Smooth muscle cell (in vitro differentiated cells): Measurements from ENCODE around the gene PRKACG. TPM values are rescaled to one million over a fixed set of nuclear protein-coding genes. Genes with fewer than 3 reads are reported as not detected.

Experiments used
- DNase-seq: peaks from one replicate; lab custom pipeline; 2025; ENCODE audit not compliant: unreplicated experiment; lab: John Stamatoyannopoulos, UW
- H2AFZ ChIP-seq: fragments of 200-600 bp; sonication (generic); 2 replicates; pipeline ENCODE4 v1.6.0; 2016; ENCODE audit warnings: antibody characterized with exemption, low read depth, mild to moderate bottlenecking
- H3F3A ChIP-seq: fragments of 200-600 bp; sonication (generic); 2 replicates; pipeline ENCODE4 v1.6.0; 2017; ENCODE audit warnings: antibody characterized with exemption, low read depth
- H3K27ac ChIP-seq: fragments of 200-600 bp; sonication (generic); 2 replicates; pipeline ENCODE4 v1.5.1; 2016; ENCODE audit warnings: low read depth, mild to moderate bottlenecking
- H3K27me3 ChIP-seq: fragments of 200-600 bp; sonication (generic); 2 replicates; pipeline ENCODE4 v1.6.1; 2016; ENCODE audit warnings: low read depth, mild to moderate bottlenecking
- H3K36me3 ChIP-seq: fragments of 200-600 bp; sonication (generic); 2 replicates; pipeline ENCODE4 v1.5.1; 2016; ENCODE audit warnings: low read depth
- H3K4me1 ChIP-seq: fragments of 200-600 bp; sonication (generic); 2 replicates; pipeline ENCODE4 v1.5.1; 2016; ENCODE audit warnings: low read depth
- H3K4me2 ChIP-seq: fragments of 200-600 bp; sonication (generic); 2 replicates; pipeline ENCODE4 v1.6.0; 2016; ENCODE audit warnings: mild to moderate bottlenecking
- H3K4me3 ChIP-seq: fragments of 200-600 bp; sonication (generic); 2 replicates; pipeline ENCODE4 v1.5.1; 2016; ENCODE audit warnings: mild to moderate bottlenecking
- H3K79me2 ChIP-seq: fragments of 200-600 bp; sonication (generic); 2 replicates; pipeline ENCODE4 v1.6.0; 2016; ENCODE audit warnings: low read depth, mild to moderate bottlenecking
- H3K9ac ChIP-seq: fragments of 200-600 bp; sonication (generic); 2 replicates; pipeline ENCODE4 v1.6.0; 2016; ENCODE audit warnings: low read depth
- H3K9me3 ChIP-seq: fragments of 200-600 bp; sonication (generic); replicated peaks from 2 replicates; pipeline ENCODE4 v1.5.1; 2016; ENCODE audit warnings: low read depth
- H4K20me1 ChIP-seq: fragments of 200-600 bp; sonication (generic); 2 replicates; pipeline ENCODE4 v1.6.0; 2016; ENCODE audit warnings: low read depth
- WGBS: methylation state at CpG from one replicate; pipeline ENCODE4 v1.1.7; 2016; ENCODE audit warnings: low lambda C conversion rate; 5-methylcytosine and 5-hydroxymethylcytosine counted together
- polyA plus RNA-seq: library from polyadenylated mRNA; unstranded; fragments of >200 nt; fragmentation: Nextera tagmentation; extraction: Ambion mirVana; gene quantifications from 2 replicates; pipeline ENCODE4 v1.2.1, GENCODE V29; 2016
- total RNA-seq: library from RNA; depleted of rRNA; stranded (reverse); fragments of >200 nt; gene quantifications from 2 replicates; pipeline ENCODE4 v1.2.3, GENCODE V29; 2014
- TF ChIP-seq, protein P1 (sequence below): fragments of 200-600 bp; sonication (generic); IDR thresholded peaks from 2 replicates; pipeline ENCODE4 v1.5.1; 2017; ENCODE audit warnings: borderline replicate concordance, mild to moderate bottlenecking, antibody characterized with exemption; ENCODE audit not compliant: insufficient read depth, poor library complexity, severe bottlenecking

Gene PRKACG
- total and polyA plus RNA-seq, 2 experiments from 2014 or later, result not detected

DNA sequence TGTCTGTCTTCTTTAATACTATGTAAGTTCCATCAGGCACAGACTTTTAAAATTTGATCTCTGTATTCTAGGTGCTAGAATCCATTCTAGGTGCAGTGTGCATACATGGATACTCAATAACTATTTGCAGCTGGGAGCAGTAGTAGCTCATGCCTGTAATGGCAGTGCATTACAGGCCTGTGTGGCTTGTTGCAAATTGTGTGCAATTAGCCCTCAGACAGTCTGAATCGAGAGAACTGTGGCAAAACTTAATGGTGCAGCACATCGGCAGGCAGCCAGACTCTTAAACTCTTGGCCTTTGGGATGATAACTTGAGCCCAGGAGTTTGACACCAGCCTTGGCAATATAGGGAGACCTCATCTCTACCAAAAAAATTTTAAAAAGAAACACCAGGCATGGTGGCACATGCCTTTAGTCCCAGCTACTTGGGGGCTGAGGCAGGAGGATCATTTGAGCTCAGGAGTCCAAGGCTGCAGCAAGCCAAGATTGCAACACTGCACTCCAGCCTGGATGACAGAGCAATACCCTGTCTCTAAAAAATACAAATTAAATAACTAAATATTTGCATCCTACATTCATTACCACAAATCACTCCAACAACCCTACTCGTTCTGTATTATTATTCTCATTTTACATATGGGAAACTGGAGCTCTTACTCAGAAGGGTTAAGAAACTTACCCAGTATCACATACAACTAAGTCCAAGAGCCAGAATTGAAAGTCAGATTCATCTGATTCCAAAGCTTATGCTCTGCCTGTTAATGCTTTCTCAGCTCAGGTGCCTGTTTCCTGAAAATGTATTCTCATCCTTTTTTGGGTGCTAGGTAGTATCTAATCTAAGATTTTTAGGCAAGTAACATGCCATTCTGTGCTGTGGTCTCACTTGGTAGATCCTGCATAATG lies 30.1 kb downstream of the PRKACG start:
- H3K9me3 ChIP-seq, result no peaks in the 10 kb centered on the region
- no peak overlapping the region for H3K9ac ChIP-seq
- 65% methylated on average over 3 of the region's 3 CpGs for WGBS
- no peaks in the 10 kb centered on the region for H3K4me1 ChIP-seq
- no peak for DNase-seq
- no peaks in the 10 kb centered on the region for H3K36me3 ChIP-seq
- TF ChIP-seq, protein P1, sequence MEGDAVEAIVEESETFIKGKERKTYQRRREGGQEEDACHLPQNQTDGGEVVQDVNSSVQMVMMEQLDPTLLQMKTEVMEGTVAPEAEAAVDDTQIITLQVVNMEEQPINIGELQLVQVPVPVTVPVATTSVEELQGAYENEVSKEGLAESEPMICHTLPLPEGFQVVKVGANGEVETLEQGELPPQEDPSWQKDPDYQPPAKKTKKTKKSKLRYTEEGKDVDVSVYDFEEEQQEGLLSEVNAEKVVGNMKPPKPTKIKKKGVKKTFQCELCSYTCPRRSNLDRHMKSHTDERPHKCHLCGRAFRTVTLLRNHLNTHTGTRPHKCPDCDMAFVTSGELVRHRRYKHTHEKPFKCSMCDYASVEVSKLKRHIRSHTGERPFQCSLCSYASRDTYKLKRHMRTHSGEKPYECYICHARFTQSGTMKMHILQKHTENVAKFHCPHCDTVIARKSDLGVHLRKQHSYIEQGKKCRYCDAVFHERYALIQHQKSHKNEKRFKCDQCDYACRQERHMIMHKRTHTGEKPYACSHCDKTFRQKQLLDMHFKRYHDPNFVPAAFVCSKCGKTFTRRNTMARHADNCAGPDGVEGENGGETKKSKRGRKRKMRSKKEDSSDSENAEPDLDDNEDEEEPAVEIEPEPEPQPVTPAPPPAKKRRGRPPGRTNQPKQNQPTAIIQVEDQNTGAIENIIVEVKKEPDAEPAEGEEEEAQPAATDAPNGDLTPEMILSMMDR, result no peak
- H3K27me3 ChIP-seq, result no peaks in the 10 kb centered on the region
- no peak overlapping the region for H3K27ac ChIP-seq
- no peak overlapping the region for H2AFZ ChIP-seq
- no peaks in the 10 kb centered on the region for H4K20me1 ChIP-seq
- no peaks in the 10 kb centered on the region for H3K79me2 ChIP-seq
- H3K4me2 ChIP-seq, result no peak overlapping the region
- H3K4me3 ChIP-seq, result no peak overlapping the region
- no peaks in the 10 kb centered on the region for H3F3A ChIP-seq

DNA sequence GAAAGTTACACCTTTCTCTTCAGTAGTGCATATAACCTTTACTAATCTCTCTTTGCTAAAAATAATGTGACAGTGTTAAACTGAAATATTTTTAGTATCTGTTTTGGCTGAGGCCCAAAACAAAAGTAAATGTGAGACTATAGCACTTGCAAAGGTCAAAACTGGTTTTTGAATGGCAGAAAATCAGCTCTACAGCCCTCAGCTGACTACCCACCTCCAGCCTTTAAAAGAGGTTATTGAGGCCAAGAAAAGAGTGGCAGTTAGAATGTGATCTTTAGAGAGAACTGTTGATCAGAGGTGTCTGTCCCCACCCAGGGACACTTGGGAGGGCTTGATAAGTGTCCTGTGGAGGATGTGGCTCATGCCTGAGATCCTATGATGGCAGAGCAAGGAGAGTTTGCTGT lies 30.9 kb downstream of the PRKACG start:
- no peaks in the 10 kb centered on the region for H3K4me1 ChIP-seq
- H3K4me2 ChIP-seq, result no peak overlapping the region
- H3K79me2 ChIP-seq, result no peaks in the 10 kb centered on the region
- H2AFZ ChIP-seq, result no peak overlapping the region
- no peak overlapping the region for H3K27ac ChIP-seq
- no peak for DNase-seq
- no peak overlapping the region for H3K4me3 ChIP-seq
- no peaks in the 10 kb centered on the region for H3F3A ChIP-seq
- no peaks in the 10 kb centered on the region for H3K9me3 ChIP-seq
- no peaks in the 10 kb centered on the region for H4K20me1 ChIP-seq
- TF ChIP-seq, protein P1, result no peak
- no peak overlapping the region for H3K9ac ChIP-seq
- no peaks in the 10 kb centered on the region for H3K27me3 ChIP-seq
- H3K36me3 ChIP-seq, result no peaks in the 10 kb centered on the region

DNA sequence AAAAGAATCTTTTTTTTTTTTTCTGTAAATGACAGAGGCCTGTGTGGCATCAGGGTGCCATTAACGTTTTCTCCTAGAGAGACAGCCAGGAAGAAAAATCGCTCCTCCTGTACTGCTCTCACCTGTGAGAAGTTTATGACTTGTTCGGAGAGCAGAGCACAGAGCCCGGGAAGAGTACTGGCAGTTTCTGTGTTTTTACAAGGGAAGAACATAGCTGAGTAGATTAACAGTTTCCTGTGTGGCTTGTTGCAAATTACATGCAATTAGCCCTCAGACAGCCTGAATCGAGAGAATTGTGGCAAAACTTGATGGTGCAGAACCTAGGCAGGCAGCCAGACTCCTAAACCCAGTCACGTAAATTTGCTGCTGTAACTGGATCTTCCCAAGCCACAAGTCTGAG lies 32.1 kb downstream of the PRKACG start:
- no peaks in the 10 kb centered on the region for H3K4me1 ChIP-seq
- TF ChIP-seq, protein P1, result no peak
- no peaks in the 10 kb centered on the region for H3K9me3 ChIP-seq
- H3K4me2 ChIP-seq, result peak overlapping the region; percentile 77
- no peaks in the 10 kb centered on the region for H3K79me2 ChIP-seq
- H3F3A ChIP-seq, result no peaks in the 10 kb centered on the region
- no peak for DNase-seq
- peak overlapping the region; percentile 9 for H3K9ac ChIP-seq
- no peaks in the 10 kb centered on the region for H4K20me1 ChIP-seq
- H3K36me3 ChIP-seq, result no peaks in the 10 kb centered on the region
- 12% methylated on average over 6 of the region's 6 CpGs for WGBS
- H3K27me3 ChIP-seq, result no peaks in the 10 kb centered on the region
- H3K4me3 ChIP-seq, result no peak overlapping the region
- H3K27ac ChIP-seq, result no peak overlapping the region
- peak overlapping the region; percentile 41 for H2AFZ ChIP-seq
